Measurements from ENCODE around the gene CLCA4. TPM values are rescaled to one million over a fixed set of nuclear protein-coding genes. Genes with fewer than 3 reads are reported as not detected.
A peak's percentile ranks its signal among the peaks of the same experiment; 100 is the strongest.

The CLCA4 gene
- total RNA-seq, 1 experiment from 2014 or later, result not detected

GRCh38 chr1:86504137-86504479, 42.8 kb upstream of the CLCA4 start:
- H4K20me1 ChIP-seq (ENCODE audit: insufficient read depth, low read depth, low read length), result no peaks in the 10 kb centered on the region
- no peaks in the 10 kb centered on the region for H3K9me3 ChIP-seq (ENCODE audit: low read length)
- no peak overlapping the region for H3K27ac ChIP-seq (ENCODE audit: low read length)
- no peaks in the 10 kb centered on the region for H3K36me3 ChIP-seq (ENCODE audit: insufficient read depth, low read length)
- no peaks in the 10 kb centered on the region for H3K79me2 ChIP-seq (ENCODE audit: low read length)
- H3K4me1 ChIP-seq (ENCODE audit: low read length), result peaks cover 9% of the 10 kb centered on the region
- H3K9me2 ChIP-seq (replicated peaks; ENCODE audit: insufficient read depth, low read length), result no peaks in the 10 kb centered on the region
- no peak overlapping the region for H3K4me3 ChIP-seq (ENCODE audit: low read length)
- H3K27me3 ChIP-seq (ENCODE audit: low read length), result no peaks in the 10 kb centered on the region
- no peak overlapping the region for H3K9ac ChIP-seq (ENCODE audit: low read length)
- peak; percentile 6 for DNase-seq
- H2AFZ ChIP-seq (ENCODE audit: low read length), result no peak overlapping the region
- H3K4me2 ChIP-seq (ENCODE audit: low read depth, low read length, poor library complexity, severe bottlenecking), result no peak overlapping the region

GRCh38 chr1:86504895-86505563, 41.8 kb upstream of the CLCA4 start:
- H3K9ac ChIP-seq (ENCODE audit: low read length), result no peak overlapping the region
- no peaks in the 10 kb centered on the region for H3K9me3 ChIP-seq (ENCODE audit: low read length)
- H2AFZ ChIP-seq (ENCODE audit: low read length), result no peak overlapping the region
- no peaks in the 10 kb centered on the region for H3K79me2 ChIP-seq (ENCODE audit: low read length)
- peaks cover 9% of the 10 kb centered on the region for H3K4me1 ChIP-seq (ENCODE audit: low read length)
- no peaks in the 10 kb centered on the region for H3K27me3 ChIP-seq (ENCODE audit: low read length)
- DNase-seq, result peak; percentile 23
- no peaks in the 10 kb centered on the region for H4K20me1 ChIP-seq (ENCODE audit: insufficient read depth, low read depth, low read length)
- no peaks in the 10 kb centered on the region for H3K36me3 ChIP-seq (ENCODE audit: insufficient read depth, low read length)
- no peak overlapping the region for H3K4me2 ChIP-seq (ENCODE audit: low read depth, low read length, poor library complexity, severe bottlenecking)
- H3K27ac ChIP-seq (ENCODE audit: low read length), result no peak overlapping the region
- H3K9me2 ChIP-seq (replicated peaks; ENCODE audit: insufficient read depth, low read length), result no peaks in the 10 kb centered on the region
- H3K4me3 ChIP-seq (ENCODE audit: low read length), result no peak overlapping the region

- Histone ChIP-seq H2AFZ (ENCODE audit: low read length) (no peak overlapping the region), H3K9me2 (replicated peaks; ENCODE audit: insufficient read depth, low read length) (no peaks in the 10 kb centered on the region), H3K36me3 (ENCODE audit: insufficient read depth, low read length) (no peaks in the 10 kb centered on the region), H3K79me2 (ENCODE audit: low read length) (no peaks in the 10 kb centered on the region), H3K27me3 (ENCODE audit: low read length) (no peaks in the 10 kb centered on the region), H3K9me3 (ENCODE audit: low read length) (no peaks in the 10 kb centered on the region), H3K9ac (ENCODE audit: low read length) (no peak overlapping the region), H3K4me3 (ENCODE audit: low read length) (no peak overlapping the region), H3K27ac (ENCODE audit: low read length) (no peak overlapping the region), H4K20me1 (ENCODE audit: insufficient read depth, low read depth, low read length) (no peaks in the 10 kb centered on the region), H3K4me2 (ENCODE audit: low read depth, low read length, poor library complexity, severe bottlenecking) (no peak overlapping the region), H3K4me1 (ENCODE audit: low read length) (peaks cover 9% of the 10 kb centered on the region)
- DNase-seq, result peak; percentile 24
Observed at GRCh38 chr1:86505564-86505902, 41.3 kb upstream of the CLCA4 start.

- DNase-seq, result peak; percentile 62
- no peak overlapping the region for H2AFZ ChIP-seq (ENCODE audit: low read length)
- H3K9ac ChIP-seq (ENCODE audit: low read length), result no peak overlapping the region
Observed at GRCh38 chr1:86507935-86508582, 38.8 kb upstream of the CLCA4 start.

GRCh38 chr1:86508583-86508969, 38.3 kb upstream of the CLCA4 start:
- Histone ChIP-seq H4K20me1 (ENCODE audit: insufficient read depth, low read depth, low read length) (no peaks in the 10 kb centered on the region), H3K27me3 (ENCODE audit: low read length) (no peaks in the 10 kb centered on the region), H3K9ac (ENCODE audit: low read length) (no peak overlapping the region), H3K9me3 (ENCODE audit: low read length) (no peaks in the 10 kb centered on the region), H3K27ac (ENCODE audit: low read length) (no peak overlapping the region), H3K4me2 (ENCODE audit: low read depth, low read length, poor library complexity, severe bottlenecking) (no peak overlapping the region), H3K36me3 (ENCODE audit: insufficient read depth, low read length) (no peaks in the 10 kb centered on the region), H3K4me3 (ENCODE audit: low read length) (no peak overlapping the region), H2AFZ (ENCODE audit: low read length) (no peak overlapping the region), H3K4me1 (ENCODE audit: low read length) (no peaks in the 10 kb centered on the region), H3K79me2 (ENCODE audit: low read length) (no peaks in the 10 kb centered on the region), H3K9me2 (replicated peaks; ENCODE audit: insufficient read depth, low read length) (no peaks in the 10 kb centered on the region)
- DNase-seq, result no peak

More at GRCh38 chr1:86507935-86508582, 38.8 kb upstream of the CLCA4 start:
- Histone ChIP-seq H3K9me3 (ENCODE audit: low read length) (no peaks in the 10 kb centered on the region), H4K20me1 (ENCODE audit: insufficient read depth, low read depth, low read length) (no peaks in the 10 kb centered on the region), H3K79me2 (ENCODE audit: low read length) (no peaks in the 10 kb centered on the region), H3K9me2 (replicated peaks; ENCODE audit: insufficient read depth, low read length) (no peaks in the 10 kb centered on the region), H3K4me3 (ENCODE audit: low read length) (no peak overlapping the region), H3K36me3 (ENCODE audit: insufficient read depth, low read length) (no peaks in the 10 kb centered on the region), H3K4me2 (ENCODE audit: low read depth, low read length, poor library complexity, severe bottlenecking) (no peak overlapping the region), H3K4me1 (ENCODE audit: low read length) (peaks cover 1% of the 10 kb centered on the region), H3K27ac (ENCODE audit: low read length) (no peak overlapping the region), H3K27me3 (ENCODE audit: low read length) (no peaks in the 10 kb centered on the region)

- H3K9ac ChIP-seq (ENCODE audit: low read length), result no peak overlapping the region
- H3K27ac ChIP-seq (ENCODE audit: low read length), result no peak overlapping the region
- H3K27me3 ChIP-seq (ENCODE audit: low read length), result no peaks in the 10 kb centered on the region
- no peaks in the 10 kb centered on the region for H3K9me2 ChIP-seq (replicated peaks; ENCODE audit: insufficient read depth, low read length)
- H3K4me3 ChIP-seq (ENCODE audit: low read length), result no peak overlapping the region
- no peaks in the 10 kb centered on the region for H3K79me2 ChIP-seq (ENCODE audit: low read length)
- H4K20me1 ChIP-seq (ENCODE audit: insufficient read depth, low read depth, low read length), result no peaks in the 10 kb centered on the region
- H3K4me1 ChIP-seq (ENCODE audit: low read length), result no peaks in the 10 kb centered on the region
- no peaks in the 10 kb centered on the region for H3K9me3 ChIP-seq (ENCODE audit: low read length)
- H3K4me2 ChIP-seq (ENCODE audit: low read depth, low read length, poor library complexity, severe bottlenecking), result no peak overlapping the region
- H3K36me3 ChIP-seq (ENCODE audit: insufficient read depth, low read length), result no peaks in the 10 kb centered on the region
- DNase-seq, result peak; percentile 60
- no peak overlapping the region for H2AFZ ChIP-seq (ENCODE audit: low read length)
Observed at GRCh38 chr1:86515597-86515996, 31.3 kb upstream of the CLCA4 start.

GRCh38 chr1:86516335-86516734, 30.5 kb upstream of the CLCA4 start:
- H3K36me3 ChIP-seq (ENCODE audit: insufficient read depth, low read length), result no peaks in the 10 kb centered on the region
- no peaks in the 10 kb centered on the region for H4K20me1 ChIP-seq (ENCODE audit: insufficient read depth, low read depth, low read length)
- H3K4me3 ChIP-seq (ENCODE audit: low read length), result no peak overlapping the region
- no peaks in the 10 kb centered on the region for H3K9me3 ChIP-seq (ENCODE audit: low read length)
- no peak overlapping the region for H3K9ac ChIP-seq (ENCODE audit: low read length)
- H3K4me1 ChIP-seq (ENCODE audit: low read length), result no peaks in the 10 kb centered on the region
- no peak overlapping the region for H3K27ac ChIP-seq (ENCODE audit: low read length)
- no peak overlapping the region for H2AFZ ChIP-seq (ENCODE audit: low read length)
- H3K9me2 ChIP-seq (replicated peaks; ENCODE audit: insufficient read depth, low read length), result no peaks in the 10 kb centered on the region
- H3K4me2 ChIP-seq (ENCODE audit: low read depth, low read length, poor library complexity, severe bottlenecking), result no peak overlapping the region
- DNase-seq, result no peak
- H3K27me3 ChIP-seq (ENCODE audit: low read length), result no peaks in the 10 kb centered on the region
- no peaks in the 10 kb centered on the region for H3K79me2 ChIP-seq (ENCODE audit: low read length)

- Histone ChIP-seq H3K27me3 (ENCODE audit: low read length) (no peaks in the 10 kb centered on the region), H3K4me2 (ENCODE audit: low read depth, low read length, poor library complexity, severe bottlenecking) (no peak overlapping the region), H3K9me3 (ENCODE audit: low read length) (no peaks in the 10 kb centered on the region), H3K9ac (ENCODE audit: low read length) (no peak overlapping the region), H3K27ac (ENCODE audit: low read length) (no peak overlapping the region), H3K79me2 (ENCODE audit: low read length) (no peaks in the 10 kb centered on the region), H4K20me1 (ENCODE audit: insufficient read depth, low read depth, low read length) (no peaks in the 10 kb centered on the region), H3K4me1 (ENCODE audit: low read length) (no peaks in the 10 kb centered on the region), H3K4me3 (ENCODE audit: low read length) (no peak overlapping the region), H3K36me3 (ENCODE audit: insufficient read depth, low read length) (no peaks in the 10 kb centered on the region), H3K9me2 (replicated peaks; ENCODE audit: insufficient read depth, low read length) (no peaks in the 10 kb centered on the region), H2AFZ (ENCODE audit: low read length) (no peak overlapping the region)
- no peak for DNase-seq
Observed at GRCh38 chr1:86517336-86517735, 29.5 kb upstream of the CLCA4 start.

All from Karpas-422 (cell line).